Measurements from ENCODE around the gene POLR1C. TPM values are rescaled to one million over a fixed set of nuclear protein-coding genes. Genes with fewer than 3 reads are reported as not detected.

The POLR1C gene
- total RNA-seq, 1 experiment from 2014 or later, result 84.6 TPM

- Histone ChIP-seq H3K36me3 (ENCODE audit: control insufficient read depth in 1 of 2, insufficient read depth in 2 of 2, low read length in 2 of 2) (peaks cover 58 to 83% of the 10 kb centered on the region in 2 experiments), H3K4me2 (ENCODE audit: low read length) (no peak overlapping the region), H3K4me1 (ENCODE audit: control insufficient read depth in 1 of 2, insufficient read depth in 2 of 2, low read length in 2 of 2) (peaks cover 6 to 9% of the 10 kb centered on the region in 2 experiments; a peak in 3 of 4 replicates), H4K20me1 (ENCODE audit: insufficient read depth) (0 out of 2 replicates have a peak, but pooled peaks cover 3% of the 10 kb centered on the region), H3K4me3 (replicated peaks in 1 of 2; ENCODE audit: low read depth in 1 of 2, low read length in 2 of 2) (no peak overlapping the region), H3K9me3 (ENCODE audit: control insufficient read depth in 1 of 2, insufficient read depth in 1 of 2, low read depth in 1 of 2, low read length in 2 of 2) (no peaks in the 10 kb centered on the region), H2AFZ (ENCODE audit: low read depth, low read length, poor library complexity, severe bottlenecking) (no peak overlapping the region), H3K27me3 (ENCODE audit: insufficient read depth, low read length) (no peaks in the 10 kb centered on the region), H3K9ac (ENCODE audit: low read length) (no peak overlapping the region), H3K27ac (ENCODE audit: low read depth, low read length) (no peak overlapping the region), H3K9me2 (ENCODE audit: insufficient read depth) (no peaks in the 10 kb centered on the region), H3K79me2 (ENCODE audit: insufficient read depth, low read length) (peaks cover 50% of the 10 kb centered on the region)
- TF ChIP-seq ELF1 (IDR thresholded peaks at IDR 0.05; ENCODE audit: borderline replicate concordance, low read depth), result no peak
- TF ChIP-seq SRF (IDR thresholded peaks at IDR 0.05; ENCODE audit: low read depth), result no peak
- TF ChIP-seq CBX3 (IDR thresholded peaks at IDR 0.05; ENCODE audit: low read depth), result no peak
- no peak for TF ChIP-seq ZNF274 (IDR thresholded peaks at IDR 0.05; ENCODE audit: low read depth, low read length)
- no peak for TF ChIP-seq POLR2A (IDR thresholded peaks at IDR 0.05; ENCODE audit: borderline replicate concordance, extremely low read depth, insufficient read depth, insufficient read length)
- no peak for TF ChIP-seq FOSL1 (IDR thresholded peaks at IDR 0.05; ENCODE audit: low read depth)
- no peak for TF ChIP-seq SIN3A (IDR thresholded peaks at IDR 0.05; ENCODE audit: low read depth)
- TF ChIP-seq ZBTB33 (IDR thresholded peaks at IDR 0.05; ENCODE audit: extremely low read depth, insufficient replicate concordance, low read length), result no peak
- TF ChIP-seq CTCF (IDR thresholded peaks at IDR 0.05 in 2 of 3, conservative IDR thresholded peaks at IDR 0.05 in 1 of 3; ENCODE audit: borderline replicate concordance in 1 of 3, insufficient read depth in 1 of 3, low read depth in 2 of 3, low read length in 2 of 3), result no peak
- no peak for TF ChIP-seq ZFX (IDR thresholded peaks at IDR 0.05)
- TF ChIP-seq EZH2phosphoT487 (IDR thresholded peaks at IDR 0.05; ENCODE audit: borderline replicate concordance), result no peak
- no peak for TF ChIP-seq EZH2 (IDR thresholded peaks at IDR 0.05)
- TF ChIP-seq REST (IDR thresholded peaks at IDR 0.05; ENCODE audit: low read depth), result no peak
- no peak for TF ChIP-seq YY1 (IDR thresholded peaks at IDR 0.05; ENCODE audit: extremely low read depth, insufficient replicate concordance, low read depth, low read length)
- no peak for TF ChIP-seq MAX (IDR thresholded peaks at IDR 0.05)
- no peak for TF ChIP-seq ATF3 (IDR thresholded peaks at IDR 0.05)
- ChIA-PET RAD21 (ENCODE audit: low non-redundant PET in 1 of 2, low total read pairs in 2 of 2, uncharacterized antibody in 2 of 2, unreplicated experiment in 2 of 2) (no interaction called here), POLR2A (no interaction called here), CTCF (no interaction called here)
- DNase-seq (ENCODE audit: low read depth, low spot score) (no peak), ATAC-seq (no peak)
- intact Hi-C loops (cut with micrococcal nuclease), result no loop called here
- BruUV-seq (replicated peaks), result no TSS peak
These were observed 4.9 kb downstream of the POLR1C start for GRCh38 chr6:43521836-43522235.

Data from HCT116 (cell line).